OCI-LY1 (cell line): Measurements from ENCODE around the gene PRR36.
A peak's percentile ranks its signal among the peaks of the same experiment; 100 is the strongest.

Experiments used
- H2AFZ ChIP-seq: fragments of 200-600 bp; sonication (generic), shearing (Covaris generic); 2 replicates; pipeline ENCODE4 v1.6.0; 2014; ENCODE audit warnings: antibody characterized with exemption, mild to moderate bottlenecking, low read length
- H3F3A ChIP-seq: fragments of 200-600 bp; sonication (generic), shearing (Covaris generic); 2 replicates; pipeline ENCODE4 v1.6.0; 2014; ENCODE audit warnings: mild to moderate bottlenecking, antibody characterized with exemption, low read length, moderate library complexity; ENCODE audit not compliant: insufficient read depth
- H3K27ac ChIP-seq: fragments of 200-600 bp; sonication (generic); 2 replicates; pipeline ENCODE4 v1.5.1; 2014; ENCODE audit warnings: low read length, mixed run types, mild to moderate bottlenecking, low read depth; ENCODE audit not compliant: poor library complexity, severe bottlenecking
- H3K27me3 ChIP-seq: fragments of 200-600 bp; sonication (generic); 2 replicates; pipeline ENCODE4 v1.6.0; 2014; ENCODE audit warnings: antibody characterized with exemption, mild to moderate bottlenecking, low read length, moderate library complexity; ENCODE audit not compliant: insufficient read depth
- H3K36me3 ChIP-seq: fragments of 200-600 bp; sonication (generic); 2 replicates; pipeline ENCODE4 v1.6.1; 2014; ENCODE audit warnings: mild to moderate bottlenecking, antibody characterized with exemption, low read length, moderate library complexity, mixed read lengths; ENCODE audit not compliant: insufficient read depth
- H3K4me1 ChIP-seq: fragments of 200-600 bp; sonication (generic); 2 replicates; pipeline ENCODE4 v1.5.1; 2014; ENCODE audit warnings: mild to moderate bottlenecking, low read length, moderate library complexity; ENCODE audit not compliant: insufficient read depth, severe bottlenecking
- H3K4me2 ChIP-seq: fragments of 200-600 bp; sonication (generic), shearing (Covaris generic); 2 replicates; pipeline ENCODE4 v1.6.1; 2014; ENCODE audit warnings: low read length
- H3K4me3 ChIP-seq: fragments of 200-600 bp; sonication (generic); 2 replicates; pipeline ENCODE4 v1.5.1; 2014; ENCODE audit warnings: low read length, low read depth, mild to moderate bottlenecking, mixed read lengths; ENCODE audit not compliant: poor library complexity, severe bottlenecking
- H3K79me2 ChIP-seq: fragments of 200-600 bp; shearing (Covaris generic); 2 replicates; pipeline ENCODE4 v1.6.1; 2016; ENCODE audit warnings: mixed run types, low read length, mixed read lengths; ENCODE audit not compliant: insufficient read depth
- H3K9ac ChIP-seq: fragments of 200-600 bp; sonication (generic), shearing (Covaris generic); 2 replicates; pipeline ENCODE4 v1.6.1; 2014; ENCODE audit warnings: mild to moderate bottlenecking, low read length, mixed read lengths
- H3K9me2 ChIP-seq: fragments of 200-600 bp; sonication (generic), shearing (Covaris generic); 2 replicates; pipeline ENCODE4 v1.6.1; 2014; ENCODE audit warnings: low read depth, mild to moderate bottlenecking, low read length, mixed read lengths
- H3K9me3 ChIP-seq: fragments of 200-600 bp; shearing (Covaris generic); 2 replicates; pipeline ENCODE4 v1.6.1; 2014; ENCODE audit warnings: low read length, mixed read lengths
- H4K20me1 ChIP-seq: fragments of 200-600 bp; sonication (generic), shearing (Covaris generic); 2 replicates; pipeline ENCODE4 v1.6.0; 2016; ENCODE audit warnings: mild to moderate bottlenecking, low read length; ENCODE audit not compliant: insufficient read depth
- CTCF ChIP-seq: fragments of 200-600 bp; sonication (generic), shearing (Covaris generic); IDR thresholded peaks from 2 replicates; pipeline ENCODE4 v1.5.1; 2017; ENCODE audit warnings: mild to moderate bottlenecking, antibody characterized with exemption, low read length, moderate library complexity, mixed read lengths
- EZH2 ChIP-seq: fragments of 200-600 bp; sonication (generic), shearing (Covaris generic); IDR thresholded peaks from 2 replicates; pipeline ENCODE4 v1.8.0; 2017; ENCODE audit warnings: borderline replicate concordance, mixed run types, mild to moderate bottlenecking, antibody characterized with exemption, low read length, moderate library complexity, mixed read lengths

PRR36 gene

DNA sequence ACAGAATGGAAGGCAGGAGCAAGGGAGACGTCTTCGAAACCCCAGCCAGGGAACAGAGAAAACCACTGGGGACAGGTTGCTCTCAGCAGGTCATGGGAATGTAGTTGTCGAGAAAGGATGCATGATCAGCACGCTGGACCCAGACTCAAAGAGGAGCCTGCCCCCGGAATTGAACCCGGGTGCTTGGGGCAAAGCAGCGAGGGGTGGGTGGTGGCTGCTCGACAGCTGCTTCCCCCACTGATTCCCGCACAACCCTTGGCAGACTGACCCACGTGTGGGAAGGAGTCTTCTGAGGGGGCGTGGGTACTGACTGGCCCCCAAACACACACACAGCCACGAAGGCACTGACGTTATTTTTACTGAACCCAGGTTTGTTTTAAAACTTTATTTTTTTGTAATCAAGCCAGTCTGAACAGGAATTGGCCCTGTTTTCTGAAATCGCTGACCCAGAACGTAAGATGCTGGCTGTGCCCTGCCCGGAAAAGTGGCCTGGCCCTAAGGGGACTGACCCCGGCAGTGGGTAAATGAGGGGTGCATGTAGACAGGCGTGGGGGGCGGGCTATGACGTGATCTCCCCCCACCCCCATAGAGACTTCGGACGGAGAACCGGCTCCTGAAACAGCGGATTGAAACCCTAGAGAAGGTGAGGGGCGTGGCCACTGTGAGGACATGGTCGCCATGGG, 18.6 kb downstream of the PRR36 start:
- no peak overlapping the region for H3K27ac ChIP-seq
- no peak overlapping the region for H3K9ac ChIP-seq
- H3F3A ChIP-seq, result no peaks in the 10 kb centered on the region
- H3K79me2 ChIP-seq, result no peaks in the 10 kb centered on the region
- TF ChIP-seq CTCF (no peak), EZH2 (no peak)
- no peaks in the 10 kb centered on the region for H3K36me3 ChIP-seq
- H4K20me1 ChIP-seq, result no peaks in the 10 kb centered on the region
- peaks cover 14% of the 10 kb centered on the region; the same call in 1 of the 2 replicates for H3K27me3 ChIP-seq
- peaks cover 8% of the 10 kb centered on the region for H3K4me1 ChIP-seq
- no peaks in the 10 kb centered on the region for H3K9me2 ChIP-seq
- H3K4me3 ChIP-seq, result no peak overlapping the region
- H3K9me3 ChIP-seq, result no peaks in the 10 kb centered on the region
- H3K4me2 ChIP-seq, result no peak overlapping the region
- H2AFZ ChIP-seq, result no peak overlapping the region

DNA sequence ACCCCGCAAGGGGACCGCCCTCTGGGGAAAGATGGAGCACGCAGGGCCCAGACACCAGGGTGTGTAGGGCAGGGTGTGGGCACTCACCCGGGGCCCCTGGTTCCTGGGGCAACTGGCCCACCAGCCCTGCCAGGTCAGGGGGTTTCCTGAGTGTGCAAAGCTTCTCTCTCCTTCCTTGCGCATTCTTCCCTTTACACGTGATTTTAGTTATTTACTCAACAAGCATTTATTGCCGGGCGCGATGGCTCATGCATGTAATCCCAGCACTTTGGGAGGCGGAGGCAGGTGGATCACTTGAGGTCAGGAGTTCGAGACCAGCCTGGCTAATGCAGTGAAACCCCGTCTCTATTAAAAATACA, 20.4 kb downstream of the PRR36 start:
- H3K4me2 ChIP-seq, result no peak overlapping the region
- H3K9ac ChIP-seq, result no peak overlapping the region
- H3K27me3 ChIP-seq, result peaks cover 14% of the 10 kb centered on the region; the same call in 1 of the 2 replicates
- H4K20me1 ChIP-seq, result no peaks in the 10 kb centered on the region
- no peak overlapping the region for H3K4me3 ChIP-seq
- no peaks in the 10 kb centered on the region for H3K9me2 ChIP-seq
- no peak overlapping the region for H3K27ac ChIP-seq
- no peaks in the 10 kb centered on the region for H3F3A ChIP-seq
- no peaks in the 10 kb centered on the region for H3K36me3 ChIP-seq
- H2AFZ ChIP-seq, result no peak overlapping the region
- H3K4me1 ChIP-seq, result peaks cover 8% of the 10 kb centered on the region
- H3K9me3 ChIP-seq, result no peaks in the 10 kb centered on the region
- TF ChIP-seq CTCF, result no peak
- no peaks in the 10 kb centered on the region for H3K79me2 ChIP-seq

DNA sequence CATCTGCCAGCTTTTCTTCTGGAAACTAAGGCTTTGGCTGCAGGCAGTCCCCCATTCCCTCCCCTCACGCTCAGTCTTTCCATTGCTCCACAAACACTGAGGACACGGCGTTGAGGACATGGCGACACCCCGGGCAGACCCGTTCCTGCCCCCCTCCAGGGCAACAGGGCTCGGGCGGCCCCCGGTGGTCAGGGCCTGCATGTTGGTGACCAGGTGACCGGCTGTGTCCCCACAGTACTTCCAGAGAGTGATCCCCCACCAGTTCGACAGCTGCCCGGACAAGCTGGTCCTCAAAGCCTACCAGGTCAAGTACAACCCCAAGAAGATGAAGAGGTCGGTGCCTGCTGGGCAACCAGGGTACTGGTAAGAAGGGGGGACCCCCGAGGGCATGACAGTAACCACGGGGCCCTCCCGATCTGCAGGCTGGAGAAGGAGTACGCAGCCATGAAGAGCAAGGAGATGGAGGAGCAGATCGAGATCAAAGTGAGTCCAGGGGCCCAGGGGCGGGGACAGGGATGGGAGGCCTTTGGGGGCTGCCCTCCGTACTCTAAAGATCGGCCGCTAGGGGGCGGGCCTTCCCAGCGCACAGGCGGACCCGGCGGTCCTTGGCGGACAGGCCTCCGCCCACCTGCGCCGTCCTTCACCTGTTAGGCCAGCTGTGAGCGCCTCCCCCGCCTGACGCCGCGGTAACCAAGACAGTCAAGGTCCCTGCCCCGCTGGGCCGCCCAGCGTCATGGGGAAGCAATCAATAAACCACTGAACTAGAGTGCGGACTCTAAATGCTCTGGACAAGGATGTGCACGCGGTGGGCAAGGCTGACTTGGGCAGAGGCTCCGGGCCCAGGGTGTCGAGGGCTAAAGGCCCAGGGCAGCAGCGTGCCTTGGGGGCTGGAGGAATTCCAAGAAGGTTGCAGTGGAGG, 21.1 kb downstream of the PRR36 start:
- Histone ChIP-seq H3K4me3 (no peak overlapping the region), H3K27ac (no peak overlapping the region), H4K20me1 (no peaks in the 10 kb centered on the region), H3K79me2 (no peaks in the 10 kb centered on the region), H3K36me3 (no peaks in the 10 kb centered on the region), H3K9me3 (no peaks in the 10 kb centered on the region), H3K4me2 (no peak overlapping the region), H3K9ac (no peak overlapping the region), H3F3A (no peaks in the 10 kb centered on the region), H3K4me1 (peaks cover 2% of the 10 kb centered on the region), H3K9me2 (no peaks in the 10 kb centered on the region), H3K27me3 (peaks cover 14% of the 10 kb centered on the region; the same call in 1 of the 2 replicates), H2AFZ (no peak overlapping the region)
- TF ChIP-seq EZH2 (no peak), CTCF (peak; percentile 85)
